OCI-LY1 (cell line): ENCODE data around the gene RGS7.

Experiments
- H2AFZ ChIP-seq: fragments of 200-600 bp; sonication (generic), shearing (Covaris generic); 2 replicates; pipeline ENCODE4 v1.6.0; 2014; ENCODE audit warnings: antibody characterized with exemption, mild to moderate bottlenecking, low read length
- H3F3A ChIP-seq: fragments of 200-600 bp; sonication (generic), shearing (Covaris generic); 2 replicates; pipeline ENCODE4 v1.6.0; 2014; ENCODE audit warnings: mild to moderate bottlenecking, antibody characterized with exemption, low read length, moderate library complexity; ENCODE audit not compliant: insufficient read depth
- H3K27ac ChIP-seq: fragments of 200-600 bp; sonication (generic); 2 replicates; pipeline ENCODE4 v1.5.1; 2014; ENCODE audit warnings: low read length, mixed run types, mild to moderate bottlenecking, low read depth; ENCODE audit not compliant: poor library complexity, severe bottlenecking
- H3K27me3 ChIP-seq: fragments of 200-600 bp; sonication (generic); 2 replicates; pipeline ENCODE4 v1.6.0; 2014; ENCODE audit warnings: antibody characterized with exemption, mild to moderate bottlenecking, low read length, moderate library complexity; ENCODE audit not compliant: insufficient read depth
- H3K36me3 ChIP-seq: fragments of 200-600 bp; sonication (generic); 2 replicates; pipeline ENCODE4 v1.6.1; 2014; ENCODE audit warnings: mild to moderate bottlenecking, antibody characterized with exemption, low read length, moderate library complexity, mixed read lengths; ENCODE audit not compliant: insufficient read depth
- H3K4me1 ChIP-seq: fragments of 200-600 bp; sonication (generic); 2 replicates; pipeline ENCODE4 v1.5.1; 2014; ENCODE audit warnings: mild to moderate bottlenecking, low read length, moderate library complexity; ENCODE audit not compliant: insufficient read depth, severe bottlenecking
- H3K4me2 ChIP-seq: fragments of 200-600 bp; sonication (generic), shearing (Covaris generic); 2 replicates; pipeline ENCODE4 v1.6.1; 2014; ENCODE audit warnings: low read length
- H3K4me3 ChIP-seq: fragments of 200-600 bp; sonication (generic); 2 replicates; pipeline ENCODE4 v1.5.1; 2014; ENCODE audit warnings: low read length, low read depth, mild to moderate bottlenecking, mixed read lengths; ENCODE audit not compliant: poor library complexity, severe bottlenecking
- H3K79me2 ChIP-seq: fragments of 200-600 bp; shearing (Covaris generic); 2 replicates; pipeline ENCODE4 v1.6.1; 2016; ENCODE audit warnings: mixed run types, low read length, mixed read lengths; ENCODE audit not compliant: insufficient read depth
- H3K9ac ChIP-seq: fragments of 200-600 bp; sonication (generic), shearing (Covaris generic); 2 replicates; pipeline ENCODE4 v1.6.1; 2014; ENCODE audit warnings: mild to moderate bottlenecking, low read length, mixed read lengths
- H3K9me2 ChIP-seq: fragments of 200-600 bp; sonication (generic), shearing (Covaris generic); 2 replicates; pipeline ENCODE4 v1.6.1; 2014; ENCODE audit warnings: low read depth, mild to moderate bottlenecking, low read length, mixed read lengths
- H3K9me3 ChIP-seq: fragments of 200-600 bp; shearing (Covaris generic); 2 replicates; pipeline ENCODE4 v1.6.1; 2014; ENCODE audit warnings: low read length, mixed read lengths
- H4K20me1 ChIP-seq: fragments of 200-600 bp; sonication (generic), shearing (Covaris generic); 2 replicates; pipeline ENCODE4 v1.6.0; 2016; ENCODE audit warnings: mild to moderate bottlenecking, low read length; ENCODE audit not compliant: insufficient read depth
- CTCF ChIP-seq: fragments of 200-600 bp; sonication (generic), shearing (Covaris generic); IDR thresholded peaks from 2 replicates; pipeline ENCODE4 v1.5.1; 2017; ENCODE audit warnings: mild to moderate bottlenecking, antibody characterized with exemption, low read length, moderate library complexity, mixed read lengths
- EZH2 ChIP-seq: fragments of 200-600 bp; sonication (generic), shearing (Covaris generic); IDR thresholded peaks from 2 replicates; pipeline ENCODE4 v1.8.0; 2017; ENCODE audit warnings: borderline replicate concordance, mixed run types, mild to moderate bottlenecking, antibody characterized with exemption, low read length, moderate library complexity, mixed read lengths

The RGS7 gene

GRCh38 chr1:240823357-240823756 is 533.6 kb downstream of the RGS7 start:
- Histone ChIP-seq H3K9me2 (no peaks in the 10 kb centered on the region), H3F3A (no peaks in the 10 kb centered on the region)

GRCh38 chr1:240821925-240822324 is 535.1 kb downstream of the RGS7 start:
- H3K27ac ChIP-seq, result no peak overlapping the region
- H3K79me2 ChIP-seq, result no peaks in the 10 kb centered on the region
- no peak overlapping the region for H3K4me3 ChIP-seq
- no peaks in the 10 kb centered on the region for H3F3A ChIP-seq
- TF ChIP-seq CTCF (no peak), EZH2 (no peak)
- no peaks in the 10 kb centered on the region for H3K36me3 ChIP-seq
- H2AFZ ChIP-seq, result no peak overlapping the region
- H4K20me1 ChIP-seq, result no peaks in the 10 kb centered on the region
- H3K9me2 ChIP-seq, result no peaks in the 10 kb centered on the region
- H3K9ac ChIP-seq, result no peak overlapping the region
- 0 out of 2 replicates have a peak, but pooled peaks cover 4% of the 10 kb centered on the region for H3K27me3 ChIP-seq
- H3K4me1 ChIP-seq, result no peaks in the 10 kb centered on the region
- no peaks in the 10 kb centered on the region for H3K9me3 ChIP-seq
- H3K4me2 ChIP-seq, result no peak overlapping the region

More at GRCh38 chr1:240823357-240823756, 533.6 kb downstream of the RGS7 start:
- Histone ChIP-seq H2AFZ (no peak overlapping the region), H3K4me3 (no peak overlapping the region), H3K36me3 (no peaks in the 10 kb centered on the region), H4K20me1 (no peaks in the 10 kb centered on the region), H3K4me1 (no peaks in the 10 kb centered on the region), H3K9ac (no peak overlapping the region), H3K79me2 (no peaks in the 10 kb centered on the region), H3K27ac (no peak overlapping the region), H3K27me3 (0 out of 2 replicates have a peak, but pooled peaks cover 4% of the 10 kb centered on the region), H3K4me2 (no peak overlapping the region), H3K9me3 (no peaks in the 10 kb centered on the region)
- TF ChIP-seq CTCF (no peak), EZH2 (no peak)

- TF ChIP-seq CTCF, result no peak
- TF ChIP-seq EZH2, result no peak
- no peaks in the 10 kb centered on the region for H3K9me3 ChIP-seq
- no peaks in the 10 kb centered on the region for H3K79me2 ChIP-seq
- H3K4me2 ChIP-seq, result no peak overlapping the region
- H3K36me3 ChIP-seq, result no peaks in the 10 kb centered on the region
- H4K20me1 ChIP-seq, result no peaks in the 10 kb centered on the region
- H3K4me3 ChIP-seq, result no peak overlapping the region
- no peaks in the 10 kb centered on the region for H3K4me1 ChIP-seq
- 0 out of 2 replicates have a peak, but pooled peaks cover 4% of the 10 kb centered on the region for H3K27me3 ChIP-seq
- H3K9ac ChIP-seq, result no peak overlapping the region
- H3F3A ChIP-seq, result no peaks in the 10 kb centered on the region
- no peak overlapping the region for H3K27ac ChIP-seq
- no peak overlapping the region for H2AFZ ChIP-seq
- no peaks in the 10 kb centered on the region for H3K9me2 ChIP-seq
These were observed 536.2 kb downstream of the RGS7 start for GRCh38 chr1:240820816-240821215.
